SIG-M5 treated with dmso at 0.1 percent for 504 hours (cell line): ENCODE measurements around the gene DIAPH2.
"Not testable (repeated sequence)": the region's sequence is repeated elsewhere in the genome, so short reads cannot be mapped to it uniquely, and the experiment has no call there.

Experiments used
- DNase-seq: peaks from one replicate; lab custom pipeline; 2025; ENCODE audit not compliant: unreplicated experiment; lab: John Stamatoyannopoulos, UW

Gene DIAPH2

DNA sequence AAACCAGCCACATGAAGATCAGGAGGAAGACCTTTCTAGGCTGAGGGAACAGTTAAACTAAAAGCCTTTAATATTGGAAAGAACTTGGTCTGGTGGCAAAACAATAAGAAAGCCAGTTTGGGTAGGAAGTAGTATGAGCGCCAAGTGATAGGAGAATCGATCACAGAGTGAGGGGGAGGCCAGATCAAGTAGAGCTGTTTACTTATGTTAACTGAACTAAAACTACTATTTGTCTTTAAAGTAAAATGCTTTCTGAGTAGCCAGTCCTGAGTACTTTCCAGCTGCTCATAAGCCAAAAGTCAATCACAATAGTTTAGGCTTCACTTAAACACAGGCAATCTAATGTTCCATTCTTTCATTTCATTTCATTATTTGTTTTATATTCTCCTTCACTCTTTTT, 136.3 kb downstream of the DIAPH2 start:
- no peak for DNase-seq

GRCh38 chrX:96824166-96824565, 139.5 kb downstream of the DIAPH2 start:
- DNase-seq, result no peak

DNA sequence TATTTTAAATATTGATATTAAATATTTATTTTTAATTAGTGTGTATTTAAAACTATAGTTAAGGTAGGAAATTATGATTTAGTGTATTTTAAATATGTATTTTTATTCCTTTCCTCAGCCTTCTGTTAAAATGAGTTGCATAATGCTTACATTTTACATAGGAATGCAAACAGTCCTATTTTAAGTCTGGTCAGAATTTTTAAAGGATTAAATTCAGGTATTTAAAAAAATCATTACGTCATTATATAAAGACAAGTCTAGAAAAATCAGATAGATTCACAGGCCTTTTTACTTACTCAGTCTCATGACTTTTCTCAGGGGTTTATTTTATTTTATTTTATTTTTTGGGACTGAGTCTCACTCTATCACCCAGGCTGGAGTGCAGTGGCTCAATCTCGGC, 148.7 kb downstream of the DIAPH2 start:
- DNase-seq, result no peak

- no peak for DNase-seq
Observed at GRCh38 chrX:96834137-96834536, 149.5 kb downstream of the DIAPH2 start.

- DNase-seq, result no peak
Observed at GRCh38 chrX:96835660-96836289, 151.1 kb downstream of the DIAPH2 start.

- no peak for DNase-seq
Observed at GRCh38 chrX:96837808-96838207, 153.2 kb downstream of the DIAPH2 start.

GRCh38 chrX:96838537-96838936, 153.9 kb downstream of the DIAPH2 start:
- DNase-seq, result no peak

- DNase-seq, result no peak
Observed at GRCh38 chrX:96841325-96841724, 156.7 kb downstream of the DIAPH2 start.

GRCh38 chrX:96841866-96842265, 157.2 kb downstream of the DIAPH2 start:
- DNase-seq, result not testable (repeated sequence)

- no peak for DNase-seq
Observed at GRCh38 chrX:96843566-96843965, 158.9 kb downstream of the DIAPH2 start.

DNA sequence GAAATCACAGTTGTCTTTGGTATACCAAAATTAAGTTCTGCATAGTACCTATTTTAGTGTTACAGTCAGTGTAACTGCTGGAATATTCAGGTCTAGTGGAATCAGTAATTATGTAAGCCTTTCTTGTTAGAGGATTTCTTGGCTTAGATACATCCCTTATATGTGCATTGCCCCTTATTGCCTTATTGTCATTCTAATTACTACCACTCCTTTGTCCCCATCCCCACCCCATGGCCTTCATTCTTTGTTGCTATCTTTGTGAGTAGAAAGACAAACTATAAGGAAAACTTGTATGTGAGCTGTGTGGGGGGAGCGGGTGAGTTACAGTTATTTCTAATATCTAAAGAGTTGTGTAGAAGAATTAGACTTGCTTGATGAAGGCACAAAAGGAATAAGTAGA, 162.2 kb downstream of the DIAPH2 start:
- DNase-seq, result no peak

DNA sequence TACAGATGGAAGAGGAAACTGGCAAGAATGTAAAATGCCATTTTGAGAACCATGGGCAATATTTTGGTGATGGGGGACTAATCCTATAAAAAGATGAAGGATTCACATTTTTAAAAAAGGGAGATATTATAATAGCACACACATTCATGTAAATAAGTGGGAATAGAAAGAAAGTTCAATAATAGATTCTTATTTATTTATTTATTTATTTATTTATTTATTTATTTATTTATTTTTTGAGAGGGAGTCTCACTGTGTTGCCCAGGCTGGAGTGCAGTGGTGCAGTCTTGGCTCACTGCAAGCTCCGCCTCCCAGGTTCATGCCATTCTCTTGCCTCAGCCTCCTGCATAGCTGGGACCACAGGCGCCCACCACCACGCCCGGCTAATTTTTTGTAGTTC, 174.8 kb downstream of the DIAPH2 start:
- not testable (repeated sequence) for DNase-seq

- DNase-seq, result peak; percentile 15
Observed at GRCh38 chrX:96861218-96861617, 176.6 kb downstream of the DIAPH2 start.

DNA sequence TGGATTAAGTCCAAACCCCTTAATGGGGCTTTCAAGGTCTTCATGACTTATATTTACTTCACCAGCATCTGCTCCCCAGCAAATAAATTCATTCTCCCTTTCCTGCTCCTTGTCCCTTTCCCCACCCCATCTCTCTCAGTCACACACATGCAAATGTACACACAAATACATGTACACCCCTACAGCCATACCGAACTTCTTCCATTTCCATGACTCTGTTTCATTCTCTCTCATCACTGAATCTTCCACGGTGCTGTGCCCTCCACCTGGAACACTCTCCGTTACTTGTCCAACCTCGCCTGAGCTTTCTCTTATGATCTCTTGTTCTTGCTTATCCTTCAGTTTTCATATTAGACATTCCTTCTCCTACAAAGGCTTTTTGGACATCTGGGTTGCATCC, 177.0 kb downstream of the DIAPH2 start:
- DNase-seq, result no peak

GRCh38 chrX:96883608-96884007, 199.0 kb downstream of the DIAPH2 start, which contains the start of gene RPA4:
RPA4 (plus strand) TSS chrX:96883908; CDS start chrX:96884311, 403 bp downstream.
- no peak for DNase-seq

GRCh38 chrX:96884027-96884426, 199.4 kb downstream of the DIAPH2 start:
- DNase-seq, result no peak

DNA sequence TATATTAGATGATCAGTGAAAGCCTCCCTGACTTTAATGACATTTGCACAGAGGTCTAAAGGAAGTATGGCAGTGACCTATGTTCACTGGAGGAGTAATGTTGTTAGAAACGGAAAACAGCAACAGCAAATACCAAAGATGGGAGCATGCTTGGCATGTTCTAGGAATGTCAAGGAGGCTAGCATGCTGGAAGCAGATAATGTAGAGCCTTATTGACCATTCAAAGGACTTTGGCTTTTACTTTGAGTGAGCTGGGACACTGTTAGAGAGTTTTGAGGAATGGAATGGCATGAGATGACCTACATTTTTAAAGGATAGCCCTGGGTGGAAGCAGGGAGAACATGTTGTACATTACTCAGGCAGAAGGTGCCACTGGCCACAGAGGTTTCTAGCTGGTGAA, 205.1 kb downstream of the DIAPH2 start:
- DNase-seq, result no peak

- DNase-seq, result no peak
Observed at GRCh38 chrX:96906741-96907140, 222.1 kb downstream of the DIAPH2 start.

DNA sequence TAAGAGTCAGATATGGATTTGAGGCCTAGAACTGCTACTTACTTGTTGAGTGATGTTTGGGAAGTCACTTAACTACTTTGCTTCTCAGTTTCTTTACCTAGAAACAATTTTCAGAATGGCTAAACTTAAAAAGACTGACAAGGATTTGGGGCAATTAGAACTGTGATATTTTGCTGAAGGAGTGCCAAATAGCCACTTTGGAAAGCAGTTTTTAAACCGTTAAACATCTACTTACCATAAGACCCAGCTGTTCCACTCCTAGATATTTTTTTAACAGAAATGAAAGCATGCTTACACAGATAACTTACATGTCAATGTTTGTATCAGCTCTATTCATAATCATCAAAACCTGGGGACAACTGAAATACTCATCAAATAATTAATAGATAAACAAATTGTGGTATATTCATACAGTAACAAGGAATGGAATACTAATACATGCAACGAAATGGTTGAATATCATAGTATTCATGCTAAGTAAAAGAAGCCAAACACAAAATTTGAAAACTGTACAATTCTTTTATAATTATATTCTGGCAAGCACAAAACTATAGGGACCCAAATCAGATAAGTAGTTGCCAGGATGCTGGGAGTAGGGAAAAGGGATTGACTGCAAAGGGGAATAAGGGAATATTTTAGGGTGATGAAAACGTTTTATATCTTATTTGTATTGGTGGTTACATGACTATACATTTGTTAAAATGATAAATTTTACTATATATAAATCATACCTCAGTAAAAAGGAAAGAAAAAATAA, 223.1 kb downstream of the DIAPH2 start:
- DNase-seq, result no peak

DNA sequence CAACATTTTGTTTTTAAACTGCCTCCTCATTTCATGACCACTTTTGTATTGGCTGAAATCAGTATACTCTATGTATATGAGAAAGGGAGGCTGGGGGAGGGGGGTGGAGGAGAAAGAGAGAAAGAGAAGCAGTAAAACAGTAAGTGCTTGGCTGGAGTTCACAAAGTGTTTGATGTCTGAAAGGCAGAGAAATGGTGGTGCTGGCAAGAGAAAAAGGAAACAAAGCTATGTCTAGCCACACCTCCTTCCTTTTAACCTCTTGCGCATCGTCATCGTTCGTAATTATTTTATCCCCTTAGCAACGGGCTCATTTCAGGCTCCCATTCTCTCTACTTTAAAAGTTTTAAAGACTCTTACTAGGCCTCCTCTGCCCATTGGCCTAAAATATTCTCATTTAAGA, 224.6 kb downstream of the DIAPH2 start:
- no peak for DNase-seq

DNA sequence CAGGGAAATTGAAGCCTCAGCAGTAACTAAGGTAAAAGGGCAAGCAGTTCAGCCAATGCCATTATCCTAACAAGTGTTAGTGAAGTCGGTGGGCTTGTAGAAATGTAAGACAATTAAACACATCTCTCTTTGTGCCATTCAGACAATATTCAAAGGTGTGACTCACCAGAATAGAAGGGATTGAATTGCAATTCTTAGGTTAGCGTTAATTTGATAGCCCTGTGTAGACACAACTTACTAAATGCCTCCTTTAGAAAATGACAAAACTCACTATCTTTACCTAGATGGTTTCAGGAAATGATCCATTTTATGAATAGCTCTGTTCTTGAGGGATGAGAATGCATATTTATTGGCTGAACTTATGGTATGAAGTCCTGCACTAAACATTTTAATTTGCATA, 234.2 kb downstream of the DIAPH2 start:
- DNase-seq, result no peak

- no peak for DNase-seq
Observed at GRCh38 chrX:96919672-96920071, 235.0 kb downstream of the DIAPH2 start.

DNA sequence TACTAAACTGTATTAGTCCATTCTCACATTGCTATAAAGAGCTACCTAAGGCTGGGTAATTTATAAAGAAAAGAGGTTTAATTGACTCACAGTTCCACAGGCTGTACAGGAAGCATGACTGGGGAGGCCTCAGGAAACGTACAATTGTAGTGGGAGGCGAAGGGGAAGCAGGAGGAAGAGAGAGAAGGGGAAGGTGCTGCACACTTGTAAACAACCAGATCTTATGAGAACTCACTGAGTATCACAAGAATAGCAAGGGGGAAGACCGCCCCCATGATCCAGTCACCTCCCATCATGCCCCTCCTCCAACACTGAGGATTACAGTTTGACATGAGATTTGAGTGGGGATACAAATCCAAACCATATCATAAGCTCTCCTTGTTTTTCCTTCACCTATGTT, 239.9 kb downstream of the DIAPH2 start:
- DNase-seq, result no peak
